Activated CD8-positive, alpha-beta memory T cell treated with anti-CD3 and anti-CD28 coated beads, Interleukin-2, amount 50 U/mL, for 24 hours (primary cell): Measurements from ENCODE around the gene PRODH2.
"Not testable (repeated sequence)": the region's sequence is repeated elsewhere in the genome, so short reads cannot be mapped to it uniquely, and the experiment has no call there.

ENCODE experiments used
- DNase-seq: peaks from one replicate; pipeline ENCODE4 v3.0.0-alpha.2; 2020; ENCODE audit errors: extremely low read depth

PRODH2 gene

GRCh38 chr19:35781650-35782049, 31.0 kb downstream of the PRODH2 start:
- no peak for DNase-seq

- no peak for DNase-seq
Measured at GRCh38 chr19:35780717-35781116, 31.9 kb downstream of the PRODH2 start.

GRCh38 chr19:35780058-35780457, 32.6 kb downstream of the PRODH2 start:
- DNase-seq: no peak

- DNase-seq: no peak
Measured at GRCh38 chr19:35779033-35779432, 33.6 kb downstream of the PRODH2 start.

GRCh38 chr19:35777961-35778360, 34.7 kb downstream of the PRODH2 start:
- no peak for DNase-seq

- no peak for DNase-seq
Measured at GRCh38 chr19:35777086-35777841, 35.4 kb downstream of the PRODH2 start.

- no peak for DNase-seq
Measured at GRCh38 chr19:35776102-35776788, 36.4 kb downstream of the PRODH2 start.

- DNase-seq: peak; percentile 97
Measured at GRCh38 chr19:35775298-35776101, 37.1 kb downstream of the PRODH2 start, which contains the start of gene ARHGAP33. TSS of gene ARHGAP33 (plus strand) at chr19:35775564. CDS start at chr19:35775659, 95 bp downstream.

GRCh38 chr19:35775046-35775297, 37.7 kb downstream of the PRODH2 start:
- no peak for DNase-seq

GRCh38 chr19:35774274-35775045, 38.2 kb downstream of the PRODH2 start:
- DNase-seq: no peak

- no peak for DNase-seq
Measured at GRCh38 chr19:35773020-35773806, 39.4 kb downstream of the PRODH2 start.

- DNase-seq: not testable (repeated sequence)
Measured at GRCh38 chr19:35772362-35772761, 40.3 kb downstream of the PRODH2 start.

GRCh38 chr19:35768082-35768421, 44.6 kb downstream of the PRODH2 start:
- no peak for DNase-seq

GRCh38 chr19:35767288-35768081, 45.2 kb downstream of the PRODH2 start:
- no peak for DNase-seq

- no peak for DNase-seq
Measured at GRCh38 chr19:35766571-35767104, 46.0 kb downstream of the PRODH2 start.

GRCh38 chr19:35764432-35765315, 48.0 kb downstream of the PRODH2 start:
- no peak for DNase-seq

- DNase-seq: no peak
Measured at GRCh38 chr19:35760711-35761349, 51.8 kb downstream of the PRODH2 start.

GRCh38 chr19:35759697-35760096, 52.9 kb downstream of the PRODH2 start:
- no peak for DNase-seq
